IPS-18c (cell line): ENCODE measurements around the gene B3GNT5.
"Not testable (repeated sequence)": the region's sequence is repeated elsewhere in the genome, so short reads cannot be mapped to it uniquely, and the experiment has no call there.

ENCODE experiments used
- H3K4me3 ChIP-seq: 2 replicates; pipeline ENCODE4 v1.7.0; 2013; ENCODE audit warnings: low read depth, mild to moderate bottlenecking, low read length, moderate library complexity; ENCODE audit not compliant: insufficient read depth
- H3K9me3 ChIP-seq: one replicate; pipeline ENCODE4 v1.6.1; 2013; ENCODE audit warnings: mild to moderate bottlenecking, low read length, moderate library complexity; ENCODE audit not compliant: control insufficient read depth, insufficient read depth

Gene B3GNT5

GRCh38 chr3:183224180-183224970 is 28.7 kb upstream of the B3GNT5 start:
- no peak overlapping the region for H3K4me3 ChIP-seq
- H3K9me3 ChIP-seq: no peaks in the 10 kb centered on the region

- Histone ChIP-seq H3K9me3 (no peaks in the 10 kb centered on the region), H3K4me3 (no peak overlapping the region)
Measured at GRCh38 chr3:183226333-183226890, 26.6 kb upstream of the B3GNT5 start.

GRCh38 chr3:183227586-183227985 is 25.5 kb upstream of the B3GNT5 start:
- Histone ChIP-seq H3K9me3 (no peaks in the 10 kb centered on the region), H3K4me3 (no peak overlapping the region)

GRCh38 chr3:183229178-183229577 is 23.9 kb upstream of the B3GNT5 start:
- Histone ChIP-seq H3K9me3 (no peaks in the 10 kb centered on the region), H3K4me3 (no peak overlapping the region)

- H3K9me3 ChIP-seq, H3K4me3 ChIP-seq: not testable (repeated sequence)
Measured at GRCh38 chr3:183230251-183230650, 22.8 kb upstream of the B3GNT5 start.

- Histone ChIP-seq H3K9me3 (no peaks in the 10 kb centered on the region), H3K4me3 (no peak overlapping the region)
Measured at GRCh38 chr3:183230826-183231225, 22.2 kb upstream of the B3GNT5 start.

GRCh38 chr3:183233966-183234365 is 19.1 kb upstream of the B3GNT5 start:
- no peaks in the 10 kb centered on the region for H3K9me3 ChIP-seq
- H3K4me3 ChIP-seq: no peak overlapping the region

- Histone ChIP-seq H3K9me3 (no peaks in the 10 kb centered on the region), H3K4me3 (no peak overlapping the region)
Measured at GRCh38 chr3:183239046-183239445, 14.0 kb upstream of the B3GNT5 start.

GRCh38 chr3:183242431-183242830 is 10.6 kb upstream of the B3GNT5 start:
- H3K4me3 ChIP-seq: no peak overlapping the region
- H3K9me3 ChIP-seq: no peaks in the 10 kb centered on the region

- no peaks in the 10 kb centered on the region for H3K9me3 ChIP-seq
- no peak overlapping the region for H3K4me3 ChIP-seq
Measured at GRCh38 chr3:183244219-183244618, 8.8 kb upstream of the B3GNT5 start.

GRCh38 chr3:183244981-183245476 is 8.0 kb upstream of the B3GNT5 start:
- Histone ChIP-seq H3K4me3 (no peak overlapping the region), H3K9me3 (no peaks in the 10 kb centered on the region)

GRCh38 chr3:183247011-183247589 is 6.0 kb upstream of the B3GNT5 start:
- H3K4me3 ChIP-seq: no peak overlapping the region

GRCh38 chr3:183249006-183249718 is 3.9 kb upstream of the B3GNT5 start:
- Histone ChIP-seq H3K9me3 (no peaks in the 10 kb centered on the region), H3K4me3 (no peak overlapping the region)

More at GRCh38 chr3:183247011-183247589, 6.0 kb upstream of the B3GNT5 start:
- H3K9me3 ChIP-seq: no peaks in the 10 kb centered on the region

- no peak overlapping the region; the same call in 1 of the 2 replicates for H3K4me3 ChIP-seq
- H3K9me3 ChIP-seq: no peaks in the 10 kb centered on the region
Measured at GRCh38 chr3:183252118-183252782, 803 bp upstream of the B3GNT5 start.

- H3K4me3 ChIP-seq: peak overlapping the region; percentile 86
- H3K9me3 ChIP-seq: no peaks in the 10 kb centered on the region
Measured at GRCh38 chr3:183253528-183254486, 754 bp downstream of the B3GNT5 start.
